HFF-Myc (cell line): ENCODE data around the gene SLC1A4.
"Not testable (repeated sequence)": the region's sequence is repeated elsewhere in the genome, so short reads cannot be mapped to it uniquely, and the experiment has no call there.

ENCODE experiments used
- DNase-seq: peaks from one replicate; pipeline ENCODE4 v3.0.0-alpha.2; 2011; ENCODE audit warnings: low read depth; ENCODE audit errors: extremely low read depth
- H3K4me3 ChIP-seq: replicated peaks from 2 replicates; pipeline ENCODE4 v1.5.1; 2011; ENCODE audit warnings: low read depth, mild to moderate bottlenecking, control low read depth, low read length
- CTCF ChIP-seq: IDR thresholded peaks from 2 replicates; pipeline ENCODE4 v1.5.1; 2012; ENCODE audit warnings: mild to moderate bottlenecking, low read depth, low read length, control low read depth; ENCODE audit errors: missing control alignments

Gene SLC1A4

DNA sequence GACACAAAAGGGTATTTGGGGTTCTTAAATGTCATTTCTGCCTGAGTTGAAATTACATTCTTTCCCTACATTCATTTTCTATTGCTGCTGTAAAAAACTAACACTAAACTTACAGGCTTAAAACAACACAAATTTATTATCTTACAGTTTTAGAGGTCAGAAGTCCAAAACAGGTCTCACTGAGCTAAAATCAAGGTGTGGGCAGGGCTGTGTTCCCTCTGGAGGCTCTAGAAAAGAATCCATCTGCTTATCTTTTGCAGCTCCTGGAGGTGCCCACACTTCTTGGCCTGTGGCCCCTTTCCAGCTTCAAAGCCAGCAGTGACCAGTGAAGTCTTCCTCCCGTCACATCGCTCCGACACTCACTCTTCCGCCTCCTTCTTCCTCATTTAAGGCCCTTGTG lies 23.2 kb upstream of the SLC1A4 start:
- H3K4me3 ChIP-seq = no peak overlapping the region
- TF ChIP-seq CTCF = no peak
- DNase-seq = no peak

- DNase-seq = no peak
- H3K4me3 ChIP-seq = no peak overlapping the region
- TF ChIP-seq CTCF = no peak
Observed at GRCh38 chr2:64966839-64967238, 22.4 kb upstream of the SLC1A4 start.

DNA sequence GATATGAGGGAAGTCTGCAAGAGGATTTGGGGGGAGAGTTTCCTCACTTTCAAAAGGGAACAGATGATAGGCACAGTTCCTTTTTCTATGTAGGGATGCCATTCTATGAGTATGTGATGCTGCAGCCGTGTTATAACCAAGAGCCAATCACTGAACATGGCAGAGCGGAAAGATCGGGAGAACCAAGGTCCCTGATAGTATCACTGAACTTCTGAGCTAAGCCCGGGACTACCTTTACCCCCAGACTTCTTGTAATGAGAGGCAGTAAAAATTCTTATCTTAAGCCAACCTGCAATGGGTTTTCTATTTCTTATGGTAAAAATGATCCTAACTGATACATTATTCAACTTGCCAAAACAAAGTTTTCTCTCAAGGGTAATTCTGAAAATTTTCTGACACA lies 21.6 kb upstream of the SLC1A4 start:
- H3K4me3 ChIP-seq = no peak overlapping the region
- DNase-seq = no peak
- no peak for TF ChIP-seq CTCF

- not testable (repeated sequence) for DNase-seq, H3K4me3 ChIP-seq
Observed at GRCh38 chr2:64969086-64969485, 20.1 kb upstream of the SLC1A4 start.

DNA sequence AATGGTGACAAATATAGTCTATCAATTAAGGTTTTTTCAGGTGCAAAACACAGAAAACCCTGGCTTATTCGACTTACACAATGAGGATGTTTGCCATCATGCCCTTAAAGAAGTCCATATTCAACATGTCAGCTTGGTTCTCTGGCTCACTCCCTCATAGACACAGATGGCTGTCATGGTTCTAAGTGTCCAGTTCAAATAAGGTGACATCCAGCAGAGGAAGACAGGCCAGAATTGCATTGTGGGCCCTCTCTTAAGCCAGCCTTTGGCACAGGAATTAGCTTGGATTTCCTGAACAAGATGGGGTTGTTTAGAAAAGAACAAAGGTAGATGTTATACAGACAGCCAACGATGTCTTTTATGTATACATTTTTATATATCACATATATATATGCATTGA lies 18.7 kb upstream of the SLC1A4 start:
- no peak overlapping the region for H3K4me3 ChIP-seq
- TF ChIP-seq CTCF = no peak
- no peak for DNase-seq

DNA sequence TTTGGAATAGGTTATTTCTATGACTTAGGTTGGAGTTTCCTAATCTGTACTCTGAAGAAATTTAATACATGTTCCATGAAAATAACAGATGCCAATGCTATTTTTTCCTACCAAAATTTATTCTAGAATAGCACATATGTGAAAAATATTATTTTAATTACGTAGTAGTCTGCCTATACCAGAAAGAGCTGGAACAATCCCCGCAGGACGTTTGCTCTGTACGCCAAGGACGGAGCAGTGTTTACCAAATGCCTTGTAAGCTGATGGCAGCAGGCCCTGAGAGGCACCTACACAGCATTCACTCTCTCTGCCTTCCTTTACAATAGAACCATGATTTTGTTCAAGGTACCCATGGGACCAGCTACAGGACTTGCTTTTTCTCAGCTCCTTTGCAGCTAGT lies 16.8 kb upstream of the SLC1A4 start:
- DNase-seq = no peak
- H3K4me3 ChIP-seq = no peak overlapping the region
- no peak for TF ChIP-seq CTCF

DNA sequence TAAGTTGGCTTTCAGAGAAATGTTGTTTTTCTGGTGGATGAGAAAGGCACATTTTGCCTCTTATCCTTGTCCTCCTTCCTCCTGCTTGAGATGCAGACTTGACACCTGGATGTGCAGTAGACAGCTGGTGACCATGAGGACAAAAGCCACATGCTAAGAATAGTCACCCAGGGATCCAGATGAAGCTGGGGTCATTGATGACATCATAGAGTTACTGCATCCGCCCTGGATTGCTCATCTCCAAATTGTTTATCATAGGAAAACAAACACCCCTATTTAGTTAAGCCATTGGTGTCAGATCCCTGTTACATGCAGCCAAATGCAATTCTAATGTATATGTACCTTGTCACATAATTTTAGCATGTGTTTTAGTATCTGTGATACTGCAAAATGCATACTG lies 16.3 kb upstream of the SLC1A4 start:
- no peak overlapping the region for H3K4me3 ChIP-seq
- peak; percentile 59 for DNase-seq
- TF ChIP-seq CTCF = no peak
